CD4-positive, alpha-beta T cell treated with Interleukin-6 for 4 hours (primary cell): ENCODE measurements around the gene ESPL1.
A peak's percentile ranks its signal among the peaks of the same experiment; 100 is the strongest.
"Not testable (repeated sequence)": the region's sequence is repeated elsewhere in the genome, so short reads cannot be mapped to it uniquely, and the experiment has no call there.

Experiments used
- DNase-seq: peaks from one replicate; pipeline ENCODE4 v3.0.0-alpha.2; 2020; ENCODE audit warnings: mixed read lengths

Gene ESPL1

DNA sequence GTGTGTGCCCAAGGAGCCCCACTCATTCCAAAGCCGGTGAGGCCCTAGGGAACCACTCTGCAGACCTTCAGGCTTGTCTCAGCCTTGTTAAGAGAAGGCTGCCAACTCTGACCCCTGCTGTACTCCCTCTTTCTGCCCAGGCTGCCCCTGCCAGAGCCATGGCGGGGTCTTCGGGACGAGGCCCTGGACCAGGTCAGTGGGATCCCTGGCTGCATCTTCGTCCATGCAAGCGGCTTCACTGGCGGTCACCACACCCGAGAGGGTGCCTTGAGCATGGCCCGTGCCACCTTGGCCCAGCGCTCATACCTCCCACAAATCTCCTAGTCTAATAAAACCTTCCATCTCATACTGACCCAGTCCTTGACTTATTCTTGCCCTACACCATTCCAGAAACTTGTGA, 38.7 kb downstream of the ESPL1 start:
- DNase-seq: no peak

GRCh38 chr12:53308276-53308675, 40.2 kb downstream of the ESPL1 start:
- DNase-seq: no peak

DNA sequence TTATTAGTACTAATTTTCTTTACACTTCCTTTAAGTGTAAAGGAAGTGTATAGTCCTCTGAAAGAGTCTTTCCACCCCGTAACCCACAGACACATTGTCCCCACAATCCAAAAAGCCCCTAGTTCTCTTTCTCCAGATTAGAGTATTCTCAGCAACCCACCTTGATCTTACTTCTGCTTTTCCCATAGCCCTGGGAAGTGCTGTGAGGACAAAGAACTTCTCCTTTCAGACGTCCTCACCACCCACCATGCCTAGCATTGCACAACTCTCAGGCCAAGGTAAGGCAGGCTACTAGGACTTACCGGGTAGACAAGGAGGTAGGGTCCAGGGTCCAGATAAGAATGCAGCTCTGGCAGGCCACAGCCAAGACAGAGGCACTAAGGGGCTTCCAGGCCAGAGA, 45.9 kb downstream of the ESPL1 start:
- DNase-seq: no peak

DNA sequence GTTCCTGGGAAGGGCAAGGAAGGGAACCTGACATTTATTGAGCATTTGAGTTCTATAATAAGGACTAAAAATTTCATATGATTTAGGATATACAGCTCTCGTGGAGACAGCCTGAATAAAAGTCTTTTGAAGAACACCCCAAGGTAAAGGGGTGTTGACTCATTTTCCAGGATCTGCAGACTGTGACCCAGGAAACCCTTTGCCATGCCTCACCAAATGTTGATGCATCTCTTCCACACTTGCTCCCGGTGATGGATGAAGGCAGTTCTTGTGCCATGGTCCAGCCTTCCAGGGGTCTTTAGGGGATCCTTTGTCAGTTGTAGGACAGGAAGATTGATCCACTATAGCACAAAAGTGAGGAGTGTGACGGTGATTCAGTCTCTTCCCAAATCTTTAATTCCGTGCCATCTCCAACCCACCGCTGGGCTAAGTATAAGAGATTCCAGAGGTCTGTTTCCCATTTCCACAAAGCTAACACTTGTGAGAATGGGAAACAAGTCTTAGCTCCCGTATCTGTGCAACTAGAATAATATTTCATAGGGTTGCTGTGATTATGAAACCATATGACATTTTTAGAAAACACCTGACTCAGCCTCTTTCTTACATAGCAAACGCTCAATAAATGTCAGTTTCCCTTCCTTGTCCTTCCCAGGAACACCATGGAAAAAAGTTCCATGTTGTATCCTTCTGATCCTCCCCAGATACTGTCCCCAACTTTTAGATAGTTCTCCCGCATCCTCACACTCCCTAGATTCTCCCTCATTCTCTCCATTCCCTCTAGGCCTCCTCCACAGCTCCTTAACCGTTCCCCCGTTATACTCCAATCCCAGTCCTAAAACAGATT, 52.5 kb downstream of the ESPL1 start:
- DNase-seq: no peak

- peak; percentile 69 for DNase-seq
Observed at GRCh38 chr12:53324113-53324778, 56.1 kb downstream of the ESPL1 start.

GRCh38 chr12:53324779-53325510, 56.8 kb downstream of the ESPL1 start:
- peak; percentile 88 for DNase-seq

DNA sequence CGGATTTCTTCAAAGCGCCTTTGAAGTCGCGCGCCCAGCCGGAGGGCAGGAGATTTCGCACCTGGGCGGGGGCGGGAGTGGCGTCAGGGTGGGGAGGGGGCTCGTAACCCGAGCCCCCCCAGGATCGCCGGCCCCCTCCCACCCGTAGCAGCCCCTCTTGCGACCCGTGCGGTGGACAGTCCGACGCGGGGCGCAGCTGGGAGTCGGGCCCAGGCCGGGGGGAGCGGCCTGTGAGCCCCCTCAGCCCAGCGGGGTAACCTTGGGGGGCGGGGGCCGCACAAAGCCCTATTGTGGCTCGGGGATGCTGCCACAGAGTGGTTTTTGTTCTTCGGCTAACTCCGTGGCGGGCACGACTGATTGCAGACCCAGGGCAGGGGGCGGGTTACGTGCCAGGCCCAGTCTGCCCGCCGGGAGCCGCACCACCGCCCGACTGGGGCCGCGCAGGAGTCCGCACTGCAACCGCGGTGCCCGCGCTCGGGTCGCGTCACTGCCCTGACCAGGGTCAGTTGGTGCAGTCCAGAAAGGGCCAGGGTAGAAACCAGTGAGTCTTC, 57.5 kb downstream of the ESPL1 start:
- DNase-seq: peak; percentile 23

GRCh38 chr12:53326460-53327185, 58.5 kb downstream of the ESPL1 start:
- DNase-seq: no peak

DNA sequence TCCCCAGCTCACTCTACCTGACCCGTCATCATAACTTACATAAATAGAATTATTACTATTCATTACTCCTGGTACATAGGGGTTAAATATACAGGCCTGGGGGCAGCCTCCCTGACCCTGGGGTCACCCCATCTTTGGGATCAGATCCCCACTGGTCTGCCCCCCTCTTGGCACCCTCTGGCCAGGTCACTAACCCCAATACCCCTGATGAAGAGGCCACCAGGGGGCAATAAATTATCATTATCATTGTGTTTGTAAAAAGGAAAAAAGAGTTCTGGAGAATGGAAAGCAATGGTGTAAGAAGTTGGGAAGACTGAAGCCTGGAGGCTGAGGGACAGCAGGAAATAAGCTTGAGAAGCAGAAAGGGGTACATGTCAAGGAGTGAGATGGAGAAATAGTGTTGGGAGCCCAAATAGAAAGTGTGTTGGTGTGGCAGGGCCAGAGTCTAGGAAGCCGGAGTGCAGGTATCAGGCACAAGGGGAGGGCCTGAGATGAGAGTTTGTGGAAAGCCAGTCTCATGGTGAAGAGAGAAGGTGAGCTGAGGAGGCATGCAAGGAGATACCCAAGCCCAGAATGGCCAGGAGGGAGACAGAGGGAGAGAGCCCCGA, 59.4 kb downstream of the ESPL1 start:
- peak; percentile 12 for DNase-seq

GRCh38 chr12:53328043-53328435, 59.9 kb downstream of the ESPL1 start:
- no peak for DNase-seq

GRCh38 chr12:53330671-53331070, 62.6 kb downstream of the ESPL1 start:
- DNase-seq: no peak

DNA sequence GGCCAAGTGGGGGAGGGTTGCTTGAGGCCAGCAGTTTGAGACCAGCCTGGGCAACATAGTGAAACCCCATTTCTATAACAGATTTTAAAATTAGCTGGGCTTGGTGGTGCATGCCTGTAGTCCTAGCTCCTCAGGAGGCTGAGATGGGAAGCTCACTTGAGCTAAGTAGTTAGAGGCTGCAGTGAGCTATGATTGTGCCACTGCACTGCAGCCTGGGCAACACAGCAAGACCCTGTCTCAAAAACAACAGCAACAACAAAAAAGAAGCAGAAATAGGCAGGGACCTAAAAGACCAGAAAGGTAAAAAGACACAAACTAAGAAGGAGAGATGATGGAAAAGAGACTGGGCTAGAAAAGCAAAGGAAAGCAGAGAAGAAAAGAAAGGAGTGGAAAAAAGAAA, 64.2 kb downstream of the ESPL1 start:
- not testable (repeated sequence) for DNase-seq

- DNase-seq: no peak
Observed at GRCh38 chr12:53332744-53333143, 64.6 kb downstream of the ESPL1 start.

GRCh38 chr12:53333289-53333688, 65.2 kb downstream of the ESPL1 start:
- DNase-seq: no peak

DNA sequence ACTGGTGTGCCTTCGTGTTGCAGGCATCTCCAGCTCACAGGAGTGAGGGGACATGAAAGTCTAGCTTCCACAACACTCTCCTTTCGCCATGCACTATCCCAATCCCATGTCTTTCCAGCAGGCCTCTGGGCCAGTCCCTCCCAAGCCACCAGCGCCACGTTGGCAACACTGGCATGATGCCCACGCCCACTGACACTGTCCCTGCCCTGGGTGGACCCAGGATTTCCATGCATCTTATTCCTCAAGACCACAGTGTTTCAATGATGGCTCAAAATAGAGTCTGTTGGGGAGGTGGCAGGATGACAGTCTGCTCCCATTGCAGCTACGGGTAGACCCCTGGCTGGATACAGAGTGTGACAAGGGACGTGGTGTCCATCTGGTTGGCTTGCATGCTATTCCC, 65.7 kb downstream of the ESPL1 start:
- DNase-seq: no peak

DNA sequence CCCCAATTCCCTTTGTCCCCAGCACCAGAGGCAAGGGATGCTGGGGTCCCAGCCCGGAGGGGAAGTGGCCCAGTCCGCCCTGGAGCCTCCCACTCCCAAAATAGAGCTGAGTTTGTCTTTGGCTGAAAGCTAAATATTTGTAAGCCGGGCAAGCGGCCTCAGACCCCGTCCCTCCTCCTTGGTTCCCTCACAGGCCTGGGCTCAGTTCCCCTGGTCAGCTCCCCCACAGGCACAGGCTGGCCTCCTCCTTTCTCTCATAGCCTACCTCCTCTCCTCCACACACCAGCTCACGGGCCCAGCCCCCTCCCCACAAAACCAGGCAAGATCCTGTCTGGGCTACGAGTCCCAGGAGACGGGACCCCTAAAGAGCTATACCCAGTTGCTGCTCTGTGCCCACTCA, 66.7 kb downstream of the ESPL1 start:
- DNase-seq: no peak

DNA sequence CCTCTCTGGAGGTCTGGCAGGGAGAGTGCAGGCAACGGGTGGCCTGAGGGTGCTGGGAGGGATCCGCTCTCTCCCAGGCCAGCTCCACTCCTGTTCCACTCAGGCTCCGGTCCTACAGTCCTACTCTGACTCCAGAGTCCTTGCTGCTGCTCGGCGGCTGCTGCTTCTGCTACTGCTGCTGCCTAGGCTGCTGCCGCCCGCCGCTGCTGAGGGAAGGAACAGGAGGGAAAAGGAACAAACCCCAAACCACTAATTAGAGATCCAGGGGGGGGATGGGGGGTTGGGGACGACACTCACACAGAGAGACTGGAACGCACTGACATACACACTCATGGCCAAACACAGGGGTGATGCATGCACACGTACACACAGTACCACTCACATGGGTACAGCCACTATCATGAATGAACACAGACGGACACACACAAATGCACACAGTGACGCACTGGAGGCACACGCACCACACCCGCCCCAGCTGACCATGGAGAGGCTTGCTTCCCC, 68.1 kb downstream of the ESPL1 start, which contains the start of gene SP7:
Gene SP7, minus strand, starts transcription at position 174 of the 501 bp plus-strand sequence. CDS start 708 bp downstream, outside the sequence.
- no peak for DNase-seq

DNA sequence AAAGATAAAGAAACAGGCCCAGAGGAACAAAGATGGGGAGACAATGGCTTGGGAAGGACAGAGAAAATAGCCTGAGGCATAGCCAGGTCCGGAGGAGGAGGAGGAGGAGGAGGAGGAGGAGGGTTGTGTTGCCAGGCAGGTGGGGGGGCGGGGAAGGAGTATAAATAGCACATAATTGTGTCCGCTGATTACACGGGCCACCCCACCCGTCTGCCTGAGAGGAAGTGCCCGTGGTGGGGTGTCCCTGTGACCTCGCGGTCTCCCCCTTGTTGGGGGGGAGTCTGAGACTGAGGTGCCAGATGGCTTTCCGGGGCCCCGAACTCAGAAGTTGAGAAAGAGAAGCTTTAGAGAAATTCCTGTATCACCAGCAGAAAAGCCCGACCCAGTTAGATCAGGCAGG, 69.9 kb downstream of the ESPL1 start:
- no peak for DNase-seq

DNA sequence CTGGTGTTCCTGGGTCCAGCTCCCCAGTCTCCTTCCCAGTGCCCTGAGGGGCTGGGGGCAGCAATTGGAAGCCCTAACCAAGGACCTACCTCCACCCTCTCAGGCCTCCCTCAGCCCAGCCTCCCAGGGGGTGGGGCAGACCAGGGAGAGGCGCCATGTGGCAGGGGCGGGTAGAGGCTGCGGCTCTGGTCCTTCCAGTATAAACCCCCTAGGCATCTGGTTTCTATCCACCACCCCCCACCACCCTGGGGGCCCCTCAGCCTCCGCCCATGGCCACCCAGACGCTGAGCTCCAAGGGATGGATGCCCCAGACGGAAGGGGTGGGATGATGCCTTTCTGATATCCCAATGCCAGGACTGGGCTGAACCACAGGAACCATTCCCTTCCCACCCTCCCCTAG, 70.8 kb downstream of the ESPL1 start:
- DNase-seq: no peak

- DNase-seq: no peak
Observed at GRCh38 chr12:53340398-53340797, 72.3 kb downstream of the ESPL1 start.
